SH-SY5Y (cell line): ENCODE measurements around the gene VSTM2L.

Experiments used
- GATA2 ChIP-seq: IDR thresholded peaks from 2 replicates; pipeline ENCODE4 v1.6.1; 2011; ENCODE audit warnings: mild to moderate bottlenecking, low read depth, low read length
- GATA3 ChIP-seq: IDR thresholded peaks from 2 replicates; pipeline ENCODE4 v1.6.1; 2011; ENCODE audit warnings: low read depth, mild to moderate bottlenecking, low read length, moderate library complexity

DNA sequence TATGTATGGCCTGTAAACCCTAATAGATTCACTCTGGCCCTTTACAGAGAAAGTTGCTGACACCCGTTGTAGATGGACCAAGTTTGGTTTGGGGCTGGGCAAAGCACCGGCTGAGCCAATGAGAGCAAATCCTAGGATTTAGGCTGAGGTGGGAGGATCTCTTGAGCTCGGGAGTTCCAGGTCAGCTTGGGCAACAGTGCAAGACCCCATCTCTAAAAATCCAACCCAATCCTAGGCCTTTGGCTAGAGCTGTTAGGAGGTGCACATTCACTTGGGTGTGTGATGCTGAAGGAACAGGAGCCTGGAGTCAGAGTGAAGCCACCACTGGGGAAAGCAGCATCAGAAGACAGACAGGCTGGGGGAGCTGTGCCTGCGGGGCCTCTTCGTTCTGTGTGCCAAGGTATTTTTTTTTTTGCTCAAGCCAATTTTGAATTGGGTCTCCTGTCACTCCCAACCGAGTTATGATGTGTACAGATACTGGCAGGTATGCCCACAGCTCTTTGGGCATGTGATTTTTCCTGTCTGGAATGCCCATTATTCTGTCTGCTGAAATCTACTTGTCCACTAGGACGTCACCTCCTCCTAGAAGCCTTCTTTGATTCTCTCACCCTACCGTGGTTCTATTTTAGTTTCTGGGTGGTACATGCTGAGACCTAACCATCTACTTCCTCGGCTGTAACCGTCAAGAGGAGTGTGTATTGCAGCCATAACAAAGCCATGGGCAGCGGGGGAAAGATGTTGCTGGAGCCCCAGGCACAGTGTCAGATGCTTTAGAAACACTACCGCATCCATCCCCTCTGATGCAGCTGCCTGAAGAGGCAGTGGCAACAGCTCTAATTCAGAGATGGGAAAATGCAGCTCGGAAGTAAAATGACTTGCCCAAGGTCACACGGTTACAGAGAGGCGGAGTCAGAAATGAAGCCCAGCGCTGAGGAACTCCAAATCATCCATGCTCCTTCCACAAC lies 76.4 kb downstream of the VSTM2L start:
- TF ChIP-seq GATA2 (no peak), GATA3 (no peak)
